ENCODE measurements around the gene PCDHA1. TPM values are rescaled to one million over a fixed set of nuclear protein-coding genes. Genes with fewer than 3 reads are reported as not detected.

Gene PCDHA1
- total RNA-seq, 3 donors from 2014 or later (not counting 1 experiment from before 2014, with no cell fraction given): not detected

DNA sequence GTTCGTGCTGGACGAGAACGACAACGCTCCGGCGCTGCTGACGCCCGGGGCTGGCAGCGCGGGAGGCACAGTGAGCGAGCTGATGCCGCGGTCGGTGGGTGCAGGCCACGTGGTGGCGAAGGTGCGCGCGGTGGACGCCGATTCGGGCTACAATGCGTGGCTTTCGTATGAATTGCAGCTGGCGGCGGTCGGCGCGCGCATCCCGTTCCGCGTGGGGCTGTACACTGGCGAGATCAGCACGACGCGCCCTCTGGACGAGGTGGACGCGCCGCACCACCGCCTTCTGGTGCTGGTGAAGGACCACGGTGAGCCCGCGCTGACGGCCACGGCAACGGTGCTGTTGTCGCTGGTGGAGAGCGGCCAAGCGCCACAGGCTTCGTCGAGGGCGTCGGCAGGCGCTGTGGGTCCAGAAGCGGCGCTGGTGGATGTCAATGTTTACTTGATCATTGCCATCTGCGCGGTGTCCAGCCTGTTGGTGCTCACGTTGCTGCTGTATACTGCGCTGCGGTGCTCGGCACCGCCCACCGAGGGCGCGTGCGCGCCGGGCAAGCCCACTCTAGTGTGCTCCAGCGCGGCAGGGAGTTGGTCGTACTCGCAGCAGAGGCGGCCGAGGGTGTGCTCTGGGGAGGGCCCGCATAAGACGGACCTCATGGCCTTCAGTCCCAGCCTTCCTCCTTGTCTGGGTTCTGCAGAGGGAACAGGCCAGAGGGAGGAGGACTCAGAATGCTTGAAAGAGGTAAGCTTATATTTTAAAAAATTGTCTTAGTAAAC lies 98.2 kb downstream of the PCDHA1 start:
- H3K4me1 Mint-ChIP-seq: no peaks in the 10 kb centered on the region
- no peak overlapping the region for H3K4me3 ChIP-seq (ENCODE audit: low read length)
- H3K4me3 Mint-ChIP-seq: no peak overlapping the region
- ATAC-seq: no peak
- no peak overlapping the region for H3K27ac ChIP-seq (ENCODE audit: low read length)
- H3K9me3 Mint-ChIP-seq: peaks cover 9 to 17% of the 10 kb centered on the region in 2 donors
- no peaks in the 10 kb centered on the region for H3K36me3 Mint-ChIP-seq
- H3K4me1 ChIP-seq (ENCODE audit: control insufficient read depth, insufficient read depth, low read length): no peaks in the 10 kb centered on the region
- intact Hi-C loops (cut with micrococcal nuclease): no loop called here
- H3K36me3 ChIP-seq (ENCODE audit: control insufficient read depth, insufficient read depth, low read length): no peaks in the 10 kb centered on the region
- H3K27me3 ChIP-seq (ENCODE audit: control insufficient read depth, insufficient read depth, low read length): peaks cover 5% of the 10 kb centered on the region
- WGBS (ENCODE audit: insufficient coverage): 46% methylated on average over 79 of the region's 79 CpGs
- no peak for TF ChIP-seq CTCF (IDR thresholded peaks at IDR 0.05)
- H3K27ac Mint-ChIP-seq: no peak overlapping the region
- H3K27me3 Mint-ChIP-seq (ENCODE audit: low read depth in 2 of 2): peaks cover 6% of the 10 kb centered on the region in 2 donors
- DNase-seq: no peak
- peaks cover 14% of the 10 kb centered on the region for H3K9me3 ChIP-seq (ENCODE audit: control insufficient read depth, insufficient read depth, low read length)

DNA sequence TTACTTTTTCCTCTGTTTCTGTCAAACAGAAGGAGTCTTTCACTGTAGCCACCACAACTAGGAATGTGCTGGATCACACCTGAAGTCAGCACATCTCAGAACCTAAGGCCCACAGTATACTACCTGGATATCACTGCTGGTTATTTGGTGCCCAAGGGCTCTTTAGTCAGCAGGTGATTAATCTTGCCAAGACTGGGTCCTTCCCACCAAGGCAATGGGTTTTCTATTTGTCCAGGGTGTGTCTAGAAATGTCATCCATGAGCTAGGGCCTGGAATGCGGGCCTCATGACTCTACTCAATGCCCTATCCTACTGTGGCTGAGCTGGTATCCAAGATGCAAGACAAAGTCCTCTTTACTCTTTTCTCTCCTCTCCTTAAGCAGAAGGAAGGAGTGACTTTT lies 130.4 kb downstream of the PCDHA1 start:
- intact Hi-C loops (cut with micrococcal nuclease): no loop called here
- H3K27me3 ChIP-seq (ENCODE audit: control insufficient read depth, insufficient read depth, low read length): no peaks in the 10 kb centered on the region
- no peak overlapping the region for H3K4me3 ChIP-seq (ENCODE audit: low read length)
- no peaks in the 10 kb centered on the region for H3K4me1 ChIP-seq (ENCODE audit: control insufficient read depth, insufficient read depth, low read length)
- WGBS (ENCODE audit: insufficient coverage): no CpG with 5 or more reads among the region's 1 CpG
- Mint-ChIP-seq H3K27ac (no peak overlapping the region), H3K27me3 (ENCODE audit: low read depth in 2 of 2) (no peaks in the 10 kb centered on the region), H3K4me3 (no peak overlapping the region), H3K9me3 (peaks cover 12 to 19% of the 10 kb centered on the region in 2 donors), H3K4me1 (no peaks in the 10 kb centered on the region), H3K36me3 (peaks cover 17% of the 10 kb centered on the region)
- DNase-seq: no peak
- no peak overlapping the region for H3K27ac ChIP-seq (ENCODE audit: low read length)
- TF ChIP-seq CTCF (IDR thresholded peaks at IDR 0.05): no peak
- ATAC-seq: no peak
- H3K9me3 ChIP-seq (ENCODE audit: control insufficient read depth, insufficient read depth, low read length): no peaks in the 10 kb centered on the region
- H3K36me3 ChIP-seq (ENCODE audit: control insufficient read depth, insufficient read depth, low read length): no peaks in the 10 kb centered on the region

GRCh38 chr5:140923601-140924000 lies 137.7 kb downstream of the PCDHA1 start:
- Histone ChIP-seq H3K27ac (ENCODE audit: low read length) (no peak overlapping the region), H3K4me1 (ENCODE audit: control insufficient read depth, insufficient read depth, low read length) (peaks cover 16% of the 10 kb centered on the region), H3K27me3 (ENCODE audit: control insufficient read depth, insufficient read depth, low read length) (peaks cover 24% of the 10 kb centered on the region), H3K9me3 (ENCODE audit: control insufficient read depth, insufficient read depth, low read length) (peaks cover 12% of the 10 kb centered on the region), H3K4me3 (ENCODE audit: low read length) (no peak overlapping the region), H3K36me3 (ENCODE audit: control insufficient read depth, insufficient read depth, low read length) (no peaks in the 10 kb centered on the region)
- Mint-ChIP-seq H3K36me3 (no peaks in the 10 kb centered on the region), H3K4me3 (no peak overlapping the region), H3K27ac (no peak overlapping the region), H3K4me1 (peaks cover 0 to 4% of the 10 kb centered on the region in 2 donors), H3K27me3 (ENCODE audit: low read depth in 2 of 2) (peaks cover 6 to 11% of the 10 kb centered on the region in 2 donors), H3K9me3 (peaks cover 3 to 6% of the 10 kb centered on the region in 2 donors)
- ATAC-seq: no peak
- DNase-seq: no peak
- no peak for TF ChIP-seq CTCF (IDR thresholded peaks at IDR 0.05)
- WGBS (ENCODE audit: insufficient coverage): 50% methylated on average over 2 of the region's 4 CpGs
- intact Hi-C loops (cut with micrococcal nuclease): no loop called here
